HG03469 (cell line): Measurements from ENCODE around the gene SGK2.

ENCODE experiments used
- ATAC-seq: cut with Tn5 transposase; IDR thresholded peaks from one replicate; pipeline ENCODE4 v1.9.1; 2021; ENCODE audit warnings: mild to moderate bottlenecking, moderate library complexity, moderate number of reproducible peaks; ENCODE audit not compliant: unreplicated experiment

Gene SGK2

GRCh38 chr20:43558412-43559146 is at the start of gene SGK2:
Gene SGK2 (plus strand): TSS chr20:43559027. CDS start chr20:43566496, 7,469 bp downstream.
- ATAC-seq = no peak

- no peak for ATAC-seq
These were observed 46.9 kb upstream of the SGK2 start for GRCh38 chr20:43511879-43512278.

GRCh38 chr20:43513372-43513930 is 45.4 kb upstream of the SGK2 start:
- ATAC-seq = no peak

- ATAC-seq = peak; percentile 68
These were observed 44.7 kb upstream of the SGK2 start for GRCh38 chr20:43513931-43514647.

GRCh38 chr20:43514648-43514999 is 44.2 kb upstream of the SGK2 start:
- no peak for ATAC-seq

GRCh38 chr20:43515628-43516027 is 43.2 kb upstream of the SGK2 start:
- no peak for ATAC-seq

GRCh38 chr20:43516251-43516824 is 42.5 kb upstream of the SGK2 start:
- no peak for ATAC-seq

- no peak for ATAC-seq
These were observed 38.7 kb upstream of the SGK2 start for GRCh38 chr20:43520074-43520630.

GRCh38 chr20:43525021-43525420 is 33.8 kb upstream of the SGK2 start:
- ATAC-seq = no peak

- ATAC-seq = no peak
These were observed 30.5 kb upstream of the SGK2 start for GRCh38 chr20:43528258-43528875.

- no peak for ATAC-seq
These were observed 29.8 kb upstream of the SGK2 start for GRCh38 chr20:43529051-43529450.

- ATAC-seq = no peak
These were observed 29.2 kb upstream of the SGK2 start for GRCh38 chr20:43529457-43530153.

- no peak for ATAC-seq
These were observed 28.3 kb upstream of the SGK2 start for GRCh38 chr20:43530321-43531090.

- ATAC-seq = no peak
These were observed 27.8 kb upstream of the SGK2 start for GRCh38 chr20:43531091-43531443.

GRCh38 chr20:43532416-43533055 is 26.3 kb upstream of the SGK2 start:
- ATAC-seq = no peak

GRCh38 chr20:43533060-43533459 is 25.8 kb upstream of the SGK2 start:
- no peak for ATAC-seq

- ATAC-seq = no peak
These were observed 24.8 kb upstream of the SGK2 start for GRCh38 chr20:43534016-43534415.

- no peak for ATAC-seq
These were observed 24.0 kb upstream of the SGK2 start for GRCh38 chr20:43534791-43535350.
